Rectal smooth muscle tissue (tissue), 1 donor: ENCODE measurements around the gene CFAP221.

Experiments
- H3K27ac ChIP-seq: one replicate; pipeline ENCODE4 v1.7.0; 2013; ENCODE audit warnings: low read depth, low read length, inconsistent platforms
- H3K27me3 ChIP-seq: one replicate; pipeline ENCODE4 v1.7.0; 2013; ENCODE audit warnings: low read length; ENCODE audit not compliant: control insufficient read depth, insufficient read depth
- H3K36me3 ChIP-seq: one replicate; pipeline ENCODE4 v1.7.0; 2013; ENCODE audit warnings: low read length; ENCODE audit not compliant: control insufficient read depth, insufficient read depth
- H3K4me1 ChIP-seq: one replicate; pipeline ENCODE4 v1.7.0; 2013; ENCODE audit warnings: low read length; ENCODE audit not compliant: control insufficient read depth, insufficient read depth
- H3K4me3 ChIP-seq: one replicate; pipeline ENCODE4 v1.7.0; 2013; ENCODE audit warnings: low read length
- H3K9ac ChIP-seq: one replicate; pipeline ENCODE4 v1.7.0; 2013; ENCODE audit warnings: low read length

CFAP221 gene

GRCh38 chr2:119638246-119638645, 94.0 kb downstream of the CFAP221 start:
- Histone ChIP-seq H3K9ac (no peak overlapping the region), H3K27ac (no peak overlapping the region), H3K36me3 (no peaks in the 10 kb centered on the region), H3K27me3 (no peaks in the 10 kb centered on the region), H3K4me1 (no peaks in the 10 kb centered on the region), H3K4me3 (no peak overlapping the region)

GRCh38 chr2:119638685-119639554, 94.7 kb downstream of the CFAP221 start:
- H3K9ac ChIP-seq: no peak overlapping the region
- H3K27ac ChIP-seq: no peak overlapping the region
- H3K4me1 ChIP-seq: no peaks in the 10 kb centered on the region
- no peaks in the 10 kb centered on the region for H3K27me3 ChIP-seq
- H3K36me3 ChIP-seq: no peaks in the 10 kb centered on the region
- H3K4me3 ChIP-seq: no peak overlapping the region

GRCh38 chr2:119641562-119642258, 97.5 kb downstream of the CFAP221 start:
- Histone ChIP-seq H3K27ac (no peak overlapping the region), H3K4me3 (no peak overlapping the region)

GRCh38 chr2:119644186-119644585, 99.9 kb downstream of the CFAP221 start:
- Histone ChIP-seq H3K4me1 (no peaks in the 10 kb centered on the region), H3K36me3 (no peaks in the 10 kb centered on the region), H3K9ac (no peak overlapping the region), H3K27ac (no peak overlapping the region), H3K27me3 (no peaks in the 10 kb centered on the region), H3K4me3 (no peak overlapping the region)

More at GRCh38 chr2:119641562-119642258, 97.5 kb downstream of the CFAP221 start:
- no peaks in the 10 kb centered on the region for H3K36me3 ChIP-seq
- H3K4me1 ChIP-seq: no peaks in the 10 kb centered on the region
- H3K9ac ChIP-seq: no peak overlapping the region
- no peaks in the 10 kb centered on the region for H3K27me3 ChIP-seq

GRCh38 chr2:119645173-119645855, 101.1 kb downstream of the CFAP221 start:
- H3K4me1 ChIP-seq: no peaks in the 10 kb centered on the region
- H3K27ac ChIP-seq: no peak overlapping the region
- H3K36me3 ChIP-seq: no peaks in the 10 kb centered on the region
- no peak overlapping the region for H3K9ac ChIP-seq
- H3K4me3 ChIP-seq: no peak overlapping the region
- H3K27me3 ChIP-seq: no peaks in the 10 kb centered on the region

GRCh38 chr2:119646149-119646548, 101.9 kb downstream of the CFAP221 start:
- Histone ChIP-seq H3K27ac (no peak overlapping the region), H3K9ac (no peak overlapping the region), H3K36me3 (no peaks in the 10 kb centered on the region), H3K27me3 (no peaks in the 10 kb centered on the region), H3K4me3 (no peak overlapping the region), H3K4me1 (no peaks in the 10 kb centered on the region)

- no peak overlapping the region for H3K4me3 ChIP-seq
- no peaks in the 10 kb centered on the region for H3K36me3 ChIP-seq
- no peaks in the 10 kb centered on the region for H3K27me3 ChIP-seq
- H3K27ac ChIP-seq: no peak overlapping the region
- H3K9ac ChIP-seq: no peak overlapping the region
- no peaks in the 10 kb centered on the region for H3K4me1 ChIP-seq
Measured at GRCh38 chr2:119647440-119648169, 103.4 kb downstream of the CFAP221 start.

GRCh38 chr2:119649364-119649917, 105.2 kb downstream of the CFAP221 start:
- no peaks in the 10 kb centered on the region for H3K36me3 ChIP-seq
- H3K9ac ChIP-seq: no peak overlapping the region
- H3K27ac ChIP-seq: no peak overlapping the region
- H3K4me1 ChIP-seq: no peaks in the 10 kb centered on the region
- H3K4me3 ChIP-seq: no peak overlapping the region
- no peaks in the 10 kb centered on the region for H3K27me3 ChIP-seq

- H3K36me3 ChIP-seq: no peaks in the 10 kb centered on the region
- no peaks in the 10 kb centered on the region for H3K4me1 ChIP-seq
- no peak overlapping the region for H3K4me3 ChIP-seq
- H3K27ac ChIP-seq: no peak overlapping the region
- H3K27me3 ChIP-seq: no peaks in the 10 kb centered on the region
- no peak overlapping the region for H3K9ac ChIP-seq
Measured at GRCh38 chr2:119650206-119650605, 106.0 kb downstream of the CFAP221 start.

- Histone ChIP-seq H3K27me3 (no peaks in the 10 kb centered on the region), H3K27ac (no peak overlapping the region), H3K9ac (no peak overlapping the region), H3K4me1 (no peaks in the 10 kb centered on the region), H3K36me3 (no peaks in the 10 kb centered on the region), H3K4me3 (no peak overlapping the region)
Measured at GRCh38 chr2:119650846-119651370, 106.7 kb downstream of the CFAP221 start.

- H3K27ac ChIP-seq: no peak overlapping the region
- H3K4me3 ChIP-seq: no peak overlapping the region
- H3K27me3 ChIP-seq: no peaks in the 10 kb centered on the region
- H3K36me3 ChIP-seq: no peaks in the 10 kb centered on the region
- no peaks in the 10 kb centered on the region for H3K4me1 ChIP-seq
- H3K9ac ChIP-seq: no peak overlapping the region
Measured at GRCh38 chr2:119657466-119658145, 113.4 kb downstream of the CFAP221 start.
